Breast epithelium (tissue), 3 donors: ENCODE data around the gene RNF40.

Source experiments
- POLR2A ChIP-seq: fragments of 450-650 bp; IDR thresholded peaks from one replicate; pipeline ENCODE4 v1.6.1; 2016; ENCODE audit warnings: antibody characterized with exemption, mild to moderate bottlenecking, moderate library complexity
- TF ChIP-seq, protein P1 (sequence below), 3 donors: fragments of 450-650 bp; IDR thresholded peaks; one replicate each; pipeline ENCODE4 v1.5.1; 2016 to 2017; ENCODE audit warnings: antibody characterized with exemption in 3 of 3, mild to moderate bottlenecking in 3 of 3, moderate library complexity in 3 of 3

DNA sequence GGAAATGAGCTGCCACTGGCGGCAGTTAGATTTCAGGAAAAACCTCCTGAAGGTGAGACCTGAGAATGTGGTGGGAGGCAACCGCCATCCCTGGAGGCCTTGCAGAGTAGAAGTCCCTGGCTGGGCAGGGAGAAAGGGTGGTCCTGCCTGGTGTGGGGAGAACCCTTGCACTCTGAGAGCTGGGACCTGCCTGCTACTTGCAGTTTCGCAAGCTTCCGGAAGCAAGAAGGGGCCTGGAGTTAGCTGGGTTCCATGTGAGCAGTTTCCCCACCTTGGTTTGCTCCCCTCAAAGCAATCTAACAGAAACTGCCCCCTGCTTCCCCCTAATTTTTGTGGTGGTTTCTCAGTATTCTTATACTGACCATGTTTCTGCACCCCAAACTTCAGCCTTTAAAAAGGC lies 18.4 kb downstream of the RNF40 start:
- TF ChIP-seq POLR2A, result no peak
- TF ChIP-seq, protein P1, sequence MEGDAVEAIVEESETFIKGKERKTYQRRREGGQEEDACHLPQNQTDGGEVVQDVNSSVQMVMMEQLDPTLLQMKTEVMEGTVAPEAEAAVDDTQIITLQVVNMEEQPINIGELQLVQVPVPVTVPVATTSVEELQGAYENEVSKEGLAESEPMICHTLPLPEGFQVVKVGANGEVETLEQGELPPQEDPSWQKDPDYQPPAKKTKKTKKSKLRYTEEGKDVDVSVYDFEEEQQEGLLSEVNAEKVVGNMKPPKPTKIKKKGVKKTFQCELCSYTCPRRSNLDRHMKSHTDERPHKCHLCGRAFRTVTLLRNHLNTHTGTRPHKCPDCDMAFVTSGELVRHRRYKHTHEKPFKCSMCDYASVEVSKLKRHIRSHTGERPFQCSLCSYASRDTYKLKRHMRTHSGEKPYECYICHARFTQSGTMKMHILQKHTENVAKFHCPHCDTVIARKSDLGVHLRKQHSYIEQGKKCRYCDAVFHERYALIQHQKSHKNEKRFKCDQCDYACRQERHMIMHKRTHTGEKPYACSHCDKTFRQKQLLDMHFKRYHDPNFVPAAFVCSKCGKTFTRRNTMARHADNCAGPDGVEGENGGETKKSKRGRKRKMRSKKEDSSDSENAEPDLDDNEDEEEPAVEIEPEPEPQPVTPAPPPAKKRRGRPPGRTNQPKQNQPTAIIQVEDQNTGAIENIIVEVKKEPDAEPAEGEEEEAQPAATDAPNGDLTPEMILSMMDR (IDR thresholded peaks at IDR 0.05), result no peak
